ENCODE data around the gene SOBP. TPM values are rescaled to one million over a fixed set of nuclear protein-coding genes. Genes with fewer than 3 reads are reported as not detected.

Gene SOBP
- total and polyA plus RNA-seq, 2 donors (not counting 1 experiment from before 2014, with no cell fraction given), result 0.82 to 1.5 TPM

GRCh38 chr6:107627969-107628368, 138.1 kb downstream of the SOBP start:
- Histone ChIP-seq H3K9me3 (ENCODE audit: control extremely low read depth in 1 of 3, control insufficient read depth in 2 of 3, insufficient read depth in 1 of 3, low read length in 2 of 3) (no peaks in the 10 kb centered on the region), H3K4me3 (ENCODE audit: control extremely low read depth in 1 of 5, extremely low read depth in 1 of 5, insufficient read depth in 1 of 5, low read depth in 2 of 5, low read length in 4 of 5) (no peak overlapping the region), H2AFZ (ENCODE audit: insufficient read depth, low read depth, low read length, poor library complexity, severe bottlenecking) (no peak overlapping the region), H3K9ac (ENCODE audit: low read length) (no peak overlapping the region), H3K27me3 (replicated peaks in 1 of 4; ENCODE audit: control extremely low read depth in 1 of 4, control insufficient read depth in 3 of 4, insufficient read depth in 4 of 4, low read length in 3 of 4) (peaks cover 0 to 4% (median 0%) of the 10 kb centered on the region in 4 experiments), H3K4me1 (ENCODE audit: control insufficient read depth in 2 of 2, insufficient read depth in 2 of 2, low read length in 2 of 2) (no peaks in the 10 kb centered on the region), H4K20me1 (ENCODE audit: control insufficient read depth, insufficient read depth, low read length, poor library complexity, severe bottlenecking) (no peaks in the 10 kb centered on the region), H3K4me2 (replicated peaks; ENCODE audit: low read depth, low read length, poor library complexity, severe bottlenecking) (no peak overlapping the region), H3K36me3 (replicated peaks in 1 of 2; ENCODE audit: control extremely low read depth in 1 of 2, control insufficient read depth in 1 of 2, extremely low read depth in 1 of 2, insufficient read depth in 2 of 2, low read length in 1 of 2) (no peaks in the 10 kb centered on the region), H3K79me2 (ENCODE audit: control insufficient read depth, insufficient read depth, low read length) (no peaks in the 10 kb centered on the region), H3K27ac (ENCODE audit: low read length in 2 of 2) (no peak overlapping the region)
- H3K4me3 Mint-ChIP-seq, result no peak overlapping the region
- 100% methylated on average over 3 of the region's 4 CpGs for WGBS (ENCODE audit: insufficient coverage)
- CTCF ChIA-PET, result interaction anchor here (0.6 to 2.2 kb wide), 5 partner anchors 10 to 76 kb away, joined by 3 to 6 read pairs (median 3); no protein-coding TSS in a partner anchor
- H3K27ac Mint-ChIP-seq, result no peak overlapping the region
- intact Hi-C loops (cut with micrococcal nuclease), result no loop called here
- no peaks in the 10 kb centered on the region for H3K4me1 Mint-ChIP-seq
- POLR2A ChIA-PET, result interaction anchor here (0.7 kb wide), 1 partner anchor 367 kb away, joined by 3 read pairs; no protein-coding TSS in a partner anchor
- H3K27me3 Mint-ChIP-seq, result peaks cover 13% of the 10 kb centered on the region
- TF ChIP-seq EZH2 (IDR thresholded peaks at IDR 0.05; ENCODE audit: borderline replicate concordance, insufficient read depth, low read depth, low read length, poor library complexity, severe bottlenecking), result no peak
- no peak for TF ChIP-seq CTCF (IDR thresholded peaks at IDR 0.05)
- no peaks in the 10 kb centered on the region for H3K9me3 Mint-ChIP-seq (ENCODE audit: insufficient read depth)
- no peak for DNase-seq
- ATAC-seq (ENCODE audit: low read depth), result no peak

DNA sequence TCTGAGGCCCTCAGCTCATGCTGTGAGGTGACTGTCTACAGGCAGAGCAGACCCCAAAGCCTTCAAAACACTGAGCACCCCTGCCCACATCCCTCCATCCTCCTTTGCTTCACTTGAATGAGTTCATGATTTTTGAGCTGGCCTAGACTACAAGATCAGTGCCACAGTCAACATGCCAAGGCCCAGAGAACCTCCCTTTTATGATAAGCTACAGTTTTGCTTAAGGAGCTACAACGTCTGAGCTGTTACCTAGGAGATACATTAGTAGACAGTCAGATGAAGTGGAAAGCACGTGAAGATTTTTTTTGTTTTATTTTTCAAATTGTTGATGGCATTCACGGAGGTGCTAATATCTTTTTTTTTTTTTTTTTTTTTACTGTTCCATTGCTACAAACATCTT, 139.0 kb downstream of the SOBP start:
- H3K9me3 ChIP-seq (ENCODE audit: control extremely low read depth in 1 of 3, control insufficient read depth in 2 of 3, insufficient read depth in 1 of 3, low read length in 2 of 3), result peaks cover 0 to 3% (median 0%) of the 10 kb centered on the region in 3 donors
- ChIA-PET POLR2A (no interaction called here), CTCF (interaction anchor here (0.7 to 2.2 kb wide), 4 partner anchors 9 to 28 kb away, joined by 3 to 6 read pairs (median 4); no protein-coding TSS in a partner anchor)
- H3K27ac Mint-ChIP-seq, result no peak overlapping the region
- H3K4me3 Mint-ChIP-seq, result no peak overlapping the region
- WGBS (ENCODE audit: insufficient coverage), result no CpG with 5 or more reads among the region's 3 CpGs
- H3K79me2 ChIP-seq (ENCODE audit: control insufficient read depth, insufficient read depth, low read length), result no peaks in the 10 kb centered on the region
- H3K27me3 Mint-ChIP-seq, result peaks cover 22% of the 10 kb centered on the region
- intact Hi-C loops (cut with micrococcal nuclease), result no loop called here
- peaks cover 6% of the 10 kb centered on the region for H3K4me1 Mint-ChIP-seq
- ATAC-seq (ENCODE audit: low read depth) (no peak), DNase-seq (no peak)
- H3K4me1 ChIP-seq (ENCODE audit: control insufficient read depth in 2 of 2, insufficient read depth in 2 of 2, low read length in 2 of 2), result peaks cover 2 to 3% of the 10 kb centered on the region in 2 donors
- no peaks in the 10 kb centered on the region for H3K36me3 ChIP-seq (replicated peaks in 1 of 2; ENCODE audit: control extremely low read depth in 1 of 2, control insufficient read depth in 1 of 2, extremely low read depth in 1 of 2, insufficient read depth in 2 of 2, low read length in 1 of 2)
- no peaks in the 10 kb centered on the region for H4K20me1 ChIP-seq (ENCODE audit: control insufficient read depth, insufficient read depth, low read length, poor library complexity, severe bottlenecking)
- no peak overlapping the region for H3K4me2 ChIP-seq (replicated peaks; ENCODE audit: low read depth, low read length, poor library complexity, severe bottlenecking)
- H3K27me3 ChIP-seq (replicated peaks in 1 of 4; ENCODE audit: control extremely low read depth in 1 of 4, control insufficient read depth in 3 of 4, insufficient read depth in 4 of 4, low read length in 3 of 4), result peaks cover 0 to 10% (median 1%) of the 10 kb centered on the region in 4 experiments
- no peak overlapping the region for H3K4me3 ChIP-seq (ENCODE audit: control extremely low read depth in 1 of 5, extremely low read depth in 1 of 5, insufficient read depth in 1 of 5, low read depth in 2 of 5, low read length in 4 of 5)
- H2AFZ ChIP-seq (ENCODE audit: insufficient read depth, low read depth, low read length, poor library complexity, severe bottlenecking), result no peak overlapping the region
- no peak overlapping the region for H3K9ac ChIP-seq (ENCODE audit: low read length)
- no peaks in the 10 kb centered on the region for H3K9me3 Mint-ChIP-seq (ENCODE audit: insufficient read depth)
- H3K27ac ChIP-seq (ENCODE audit: low read length in 2 of 2), result no peak overlapping the region
- TF ChIP-seq EZH2 (IDR thresholded peaks at IDR 0.05; ENCODE audit: borderline replicate concordance, insufficient read depth, low read depth, low read length, poor library complexity, severe bottlenecking) (no peak), CTCF (IDR thresholded peaks at IDR 0.05) (no peak)
